ENCODE results near the gene NARS2.
"Not testable (repeated sequence)": the region's sequence is repeated elsewhere in the genome, so short reads cannot be mapped to it uniquely, and the experiment has no call there.

NARS2 gene

GRCh38 chr11:78542007-78542406 lies 32.7 kb downstream of the NARS2 start:
- DNase-seq (ENCODE audit: low read depth), result no peak

GRCh38 chr11:78541537-78541936 lies 33.1 kb downstream of the NARS2 start:
- DNase-seq (ENCODE audit: low read depth), result no peak

GRCh38 chr11:78540256-78540655 lies 34.4 kb downstream of the NARS2 start:
- no peak for DNase-seq (ENCODE audit: low read depth)

GRCh38 chr11:78539506-78539905 lies 35.2 kb downstream of the NARS2 start:
- no peak for DNase-seq (ENCODE audit: low read depth)

- no peak for DNase-seq (ENCODE audit: low read depth)
These were observed 37.7 kb downstream of the NARS2 start for GRCh38 chr11:78536933-78537332.

GRCh38 chr11:78535920-78536319 lies 38.7 kb downstream of the NARS2 start:
- DNase-seq (ENCODE audit: low read depth), result no peak

GRCh38 chr11:78535027-78535426 lies 39.6 kb downstream of the NARS2 start:
- DNase-seq (ENCODE audit: low read depth), result no peak

- no peak for DNase-seq (ENCODE audit: low read depth)
These were observed 41.3 kb downstream of the NARS2 start for GRCh38 chr11:78533399-78533798.

GRCh38 chr11:78532991-78533390 lies 41.7 kb downstream of the NARS2 start:
- no peak for DNase-seq (ENCODE audit: low read depth)

- DNase-seq (ENCODE audit: low read depth), result no peak
These were observed 48.0 kb downstream of the NARS2 start for GRCh38 chr11:78526497-78527146.

- DNase-seq (ENCODE audit: low read depth), result no peak
These were observed 48.9 kb downstream of the NARS2 start for GRCh38 chr11:78525720-78526119.

- no peak for DNase-seq (ENCODE audit: low read depth)
These were observed 54.4 kb downstream of the NARS2 start for GRCh38 chr11:78520230-78520629.

GRCh38 chr11:78516281-78516680 lies 58.4 kb downstream of the NARS2 start:
- no peak for DNase-seq (ENCODE audit: low read depth)

- DNase-seq (ENCODE audit: low read depth), result no peak
These were observed 59.7 kb downstream of the NARS2 start for GRCh38 chr11:78514922-78515502.

GRCh38 chr11:78513085-78513484 lies 61.6 kb downstream of the NARS2 start:
- not testable (repeated sequence) for DNase-seq (ENCODE audit: low read depth)

GRCh38 chr11:78510597-78510996 lies 64.1 kb downstream of the NARS2 start:
- no peak for DNase-seq (ENCODE audit: low read depth)

- no peak for DNase-seq (ENCODE audit: low read depth)
These were observed 64.6 kb downstream of the NARS2 start for GRCh38 chr11:78510025-78510596.

GRCh38 chr11:78504708-78505107 lies 70.0 kb downstream of the NARS2 start:
- DNase-seq (ENCODE audit: low read depth), result no peak

- no peak for DNase-seq (ENCODE audit: low read depth)
These were observed 70.5 kb downstream of the NARS2 start for GRCh38 chr11:78504181-78504580.

GRCh38 chr11:78499971-78500370 lies 74.7 kb downstream of the NARS2 start:
- DNase-seq (ENCODE audit: low read depth), result no peak

- no peak for DNase-seq (ENCODE audit: low read depth)
These were observed 77.4 kb downstream of the NARS2 start for GRCh38 chr11:78497293-78497692.

- no peak for DNase-seq (ENCODE audit: low read depth)
These were observed 81.2 kb downstream of the NARS2 start for GRCh38 chr11:78493413-78493975.

- no peak for DNase-seq (ENCODE audit: low read depth)
These were observed 81.7 kb downstream of the NARS2 start for GRCh38 chr11:78492973-78493372.
